Measurements from ENCODE around the gene TPM2. TPM values are rescaled to one million over a fixed set of nuclear protein-coding genes. Genes with fewer than 3 reads are reported as not detected.
A peak's percentile ranks its signal among the peaks of the same experiment; 100 is the strongest.
"Not testable (repeated sequence)": the region's sequence is repeated elsewhere in the genome, so short reads cannot be mapped to it uniquely, and the experiment has no call there.

TPM2 gene
- total RNA-seq, 1 donor from 2014 or later, result 1,070 TPM

DNA sequence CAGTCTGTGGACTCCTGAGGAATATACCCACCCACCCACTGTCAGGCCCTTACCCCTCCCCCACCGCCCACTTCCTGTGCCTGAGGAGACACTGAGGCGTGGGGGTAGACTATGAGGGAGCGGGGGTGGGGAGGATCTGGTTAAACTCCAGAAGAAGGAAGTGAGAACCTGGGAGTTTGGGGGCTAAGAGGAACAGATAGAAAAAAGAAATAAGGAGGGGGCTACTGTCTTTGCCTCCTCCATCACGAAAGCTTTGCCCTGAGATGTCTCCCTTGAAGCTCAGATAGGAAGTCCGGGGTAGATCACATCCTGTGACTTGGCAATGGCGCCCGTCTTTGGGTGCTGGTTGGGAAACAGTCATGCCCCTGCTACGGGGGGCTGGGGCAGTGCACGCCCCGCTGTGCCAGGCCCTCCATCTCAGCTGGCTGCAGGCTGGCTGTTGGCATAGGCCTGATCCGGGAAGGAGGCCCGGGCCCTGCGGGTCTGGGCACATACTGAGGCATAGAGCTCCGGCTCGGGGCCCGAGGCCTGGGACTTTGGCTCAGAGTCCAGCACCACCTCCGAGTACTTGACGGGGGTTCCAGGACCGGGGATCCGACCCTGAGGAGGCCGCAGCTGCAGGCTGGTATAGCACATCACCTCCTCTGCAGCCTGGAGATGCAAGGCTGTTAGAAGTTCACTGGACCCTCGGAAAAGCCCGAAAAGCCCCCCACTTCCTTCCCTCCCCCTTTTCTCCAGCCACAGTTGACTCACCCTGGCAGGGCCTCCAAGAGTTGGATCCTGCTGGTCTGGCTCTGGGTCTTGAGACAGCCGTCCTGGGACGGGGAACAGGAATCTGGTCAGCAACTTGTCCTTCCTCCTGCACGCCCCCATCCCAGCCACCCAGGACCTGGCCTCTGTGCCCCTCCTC is 40.0 kb downstream of the TPM2 start:
- Histone ChIP-seq H3K36me3 (no peaks in the 10 kb centered on the region), H3K4me3 (no peak overlapping the region), H3K27me3 (ENCODE audit: low read depth) (no peaks in the 10 kb centered on the region), H3K9me3 (replicated peaks) (no peaks in the 10 kb centered on the region), H3K4me1 (peaks cover 14% of the 10 kb centered on the region), H3K27ac (replicated peaks) (no peak overlapping the region)
- DNase-seq, result no peak
- TF ChIP-seq, protein P1, sequence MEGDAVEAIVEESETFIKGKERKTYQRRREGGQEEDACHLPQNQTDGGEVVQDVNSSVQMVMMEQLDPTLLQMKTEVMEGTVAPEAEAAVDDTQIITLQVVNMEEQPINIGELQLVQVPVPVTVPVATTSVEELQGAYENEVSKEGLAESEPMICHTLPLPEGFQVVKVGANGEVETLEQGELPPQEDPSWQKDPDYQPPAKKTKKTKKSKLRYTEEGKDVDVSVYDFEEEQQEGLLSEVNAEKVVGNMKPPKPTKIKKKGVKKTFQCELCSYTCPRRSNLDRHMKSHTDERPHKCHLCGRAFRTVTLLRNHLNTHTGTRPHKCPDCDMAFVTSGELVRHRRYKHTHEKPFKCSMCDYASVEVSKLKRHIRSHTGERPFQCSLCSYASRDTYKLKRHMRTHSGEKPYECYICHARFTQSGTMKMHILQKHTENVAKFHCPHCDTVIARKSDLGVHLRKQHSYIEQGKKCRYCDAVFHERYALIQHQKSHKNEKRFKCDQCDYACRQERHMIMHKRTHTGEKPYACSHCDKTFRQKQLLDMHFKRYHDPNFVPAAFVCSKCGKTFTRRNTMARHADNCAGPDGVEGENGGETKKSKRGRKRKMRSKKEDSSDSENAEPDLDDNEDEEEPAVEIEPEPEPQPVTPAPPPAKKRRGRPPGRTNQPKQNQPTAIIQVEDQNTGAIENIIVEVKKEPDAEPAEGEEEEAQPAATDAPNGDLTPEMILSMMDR (IDR thresholded peaks at IDR 0.05; ENCODE audit: borderline replicate concordance), result no peak
- intact Hi-C loops (cut with micrococcal nuclease), result loop anchor here (5.0 kb wide), 1 partner anchor 83 kb away; the partner anchor contains the start of genes CREB3 and TLN1

DNA sequence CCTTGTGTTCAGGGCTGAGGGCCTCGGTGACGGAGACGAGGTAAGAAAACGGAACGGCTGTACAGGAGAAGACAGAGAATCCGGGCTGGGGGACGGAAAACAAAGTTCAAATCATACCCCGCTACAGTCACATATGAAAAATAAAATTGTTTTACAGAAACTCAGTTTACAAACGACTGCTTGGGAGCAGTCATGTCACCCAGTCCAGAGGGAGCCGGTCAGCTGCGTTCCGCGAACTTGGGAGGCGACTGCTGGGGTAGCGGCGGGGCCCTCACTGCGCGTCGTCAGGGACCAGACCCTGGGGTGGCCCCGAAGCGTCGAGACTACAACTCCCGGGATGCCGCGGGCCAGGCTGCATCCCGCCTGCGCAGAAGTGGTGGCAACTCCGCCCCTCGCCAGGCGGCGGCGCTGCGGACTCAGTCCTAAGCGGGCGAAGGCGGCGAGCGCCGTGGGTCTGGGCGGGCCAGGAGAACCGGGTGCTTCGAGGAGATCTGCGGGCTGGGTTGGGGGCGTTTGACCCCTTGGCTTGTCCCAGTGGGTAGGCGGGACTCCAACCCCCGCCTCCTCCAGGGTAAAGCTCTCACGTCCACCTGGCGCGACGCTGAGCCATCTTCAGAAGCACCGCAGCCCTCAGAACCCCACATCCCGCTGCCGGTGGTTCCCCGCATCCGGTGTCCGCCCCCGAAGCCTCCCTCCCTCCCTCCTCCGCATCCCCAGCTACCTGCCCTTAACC is 43.0 kb downstream of the TPM2 start:
- TF ChIP-seq, protein P1 (IDR thresholded peaks at IDR 0.05; ENCODE audit: borderline replicate concordance), result peak; percentile 96
- peak overlapping the region; percentile 82 for H3K27ac ChIP-seq (replicated peaks)
- no peaks in the 10 kb centered on the region for H3K36me3 ChIP-seq
- no peaks in the 10 kb centered on the region for H3K27me3 ChIP-seq (ENCODE audit: low read depth)
- intact Hi-C loops (cut with micrococcal nuclease), result loop anchor here (5.0 kb wide), 1 partner anchor 86 kb away; the partner anchor contains the start of genes CREB3 and TLN1
- peak overlapping the region; percentile 78 for H3K4me3 ChIP-seq
- peak; percentile 93 for DNase-seq
- no peaks in the 10 kb centered on the region for H3K9me3 ChIP-seq (replicated peaks)
- H3K4me1 ChIP-seq, result peaks cover 14% of the 10 kb centered on the region

DNA sequence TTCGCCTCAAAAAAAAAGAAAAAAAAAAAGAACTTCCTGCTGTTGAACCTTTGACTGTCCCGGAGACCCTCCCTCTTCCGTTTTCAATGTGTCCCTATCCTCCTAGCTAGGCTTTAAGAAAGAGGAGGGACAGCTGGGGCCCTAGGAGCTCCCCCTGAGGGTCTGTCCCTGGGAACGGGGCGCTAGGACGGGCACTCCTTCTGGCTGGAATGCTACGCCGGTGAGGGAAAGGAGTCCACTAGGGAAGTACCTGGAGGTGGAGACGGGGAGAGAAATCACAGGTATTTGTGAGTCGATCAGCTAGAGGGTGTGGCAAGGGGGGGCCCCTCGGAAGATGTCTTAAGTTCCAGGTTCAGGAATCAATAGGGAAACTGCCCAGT is 43.6 kb downstream of the TPM2 start:
- Histone ChIP-seq H3K27ac (replicated peaks) (peak overlapping the region; percentile 82), H3K9me3 (replicated peaks) (no peaks in the 10 kb centered on the region), H3K27me3 (ENCODE audit: low read depth) (no peaks in the 10 kb centered on the region), H3K4me1 (peaks cover 14% of the 10 kb centered on the region), H3K36me3 (no peaks in the 10 kb centered on the region), H3K4me3 (peak overlapping the region; percentile 78)
- TF ChIP-seq, protein P1 (IDR thresholded peaks at IDR 0.05; ENCODE audit: borderline replicate concordance), result no peak
- intact Hi-C loops (cut with micrococcal nuclease), result loop anchor here (5.0 kb wide), 1 partner anchor 86 kb away; the partner anchor contains the start of genes CREB3 and TLN1
- no peak for DNase-seq

DNA sequence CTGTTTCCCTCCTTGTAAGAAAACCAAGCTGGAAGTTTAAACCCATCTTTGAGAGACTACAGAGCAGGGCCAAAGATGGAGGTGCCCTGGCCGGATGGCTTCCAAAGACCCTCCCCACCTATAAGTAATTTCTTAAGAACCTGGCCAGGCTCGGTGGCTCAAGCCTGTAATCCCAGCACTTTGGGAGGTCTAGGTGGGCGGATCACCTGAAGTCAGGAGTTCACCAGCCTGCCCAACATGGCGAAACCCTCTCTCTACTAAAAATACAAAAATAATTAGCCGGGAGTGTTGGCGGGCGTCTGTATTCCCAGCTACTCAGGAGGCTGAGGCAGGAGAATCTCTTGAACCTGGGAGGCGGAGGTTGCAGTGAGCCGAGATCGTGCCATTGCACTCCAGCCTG is 44.0 kb downstream of the TPM2 start:
- H3K4me3 ChIP-seq, result peak overlapping the region; percentile 78
- peaks cover 14% of the 10 kb centered on the region for H3K4me1 ChIP-seq
- H3K27me3 ChIP-seq (ENCODE audit: low read depth); H3K36me3 ChIP-seq; DNase-seq; H3K9me3 ChIP-seq (replicated peaks): not testable (repeated sequence)
- peak overlapping the region; percentile 82 for H3K27ac ChIP-seq (replicated peaks)
- intact Hi-C loops (cut with micrococcal nuclease), result loop anchor here (5.0 kb wide), 1 partner anchor 87 kb away; the partner anchor contains the start of genes CREB3 and TLN1

DNA sequence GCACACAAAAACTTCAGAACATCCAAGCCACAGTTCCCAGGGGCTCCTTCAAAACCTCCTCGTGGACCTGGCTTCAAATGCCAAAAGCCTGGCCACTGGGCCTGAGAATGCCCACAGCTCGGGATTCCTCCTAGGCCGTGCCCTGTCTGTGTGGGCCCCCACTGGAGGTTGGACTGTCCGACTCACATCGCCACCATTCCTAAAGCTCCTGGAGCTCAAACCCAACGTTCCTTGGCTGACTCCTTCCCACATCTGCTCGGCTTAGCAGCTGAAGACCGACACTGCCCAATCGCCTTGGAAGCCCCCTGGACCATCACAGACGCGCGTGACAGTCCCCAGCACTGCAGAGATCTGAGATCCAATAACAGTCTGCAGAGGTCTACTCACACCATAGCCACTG is 46.7 kb downstream of the TPM2 start:
- TF ChIP-seq, protein P1 (IDR thresholded peaks at IDR 0.05; ENCODE audit: borderline replicate concordance), result no peak

DNA sequence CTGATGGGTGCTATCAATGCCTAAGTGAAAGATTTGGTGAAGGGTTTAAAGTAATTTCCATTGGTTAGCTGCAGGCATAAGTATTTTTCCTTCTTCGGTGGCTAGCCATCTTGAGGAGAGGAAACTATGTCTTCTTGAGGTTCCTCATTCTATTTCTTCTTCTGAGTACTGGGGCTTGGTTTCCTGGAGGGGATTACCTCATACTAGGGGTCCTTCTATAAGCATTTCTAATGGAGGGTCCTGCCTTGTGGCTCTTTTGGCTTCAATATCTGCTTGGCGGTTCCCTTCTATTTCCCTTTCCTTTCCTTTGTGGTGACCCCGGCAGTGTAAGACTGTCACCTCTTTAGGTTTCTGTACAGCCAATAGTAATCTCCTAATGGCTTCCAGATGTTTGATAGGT is 48.2 kb downstream of the TPM2 start:
- H3K36me3 ChIP-seq; DNase-seq; H3K27ac ChIP-seq (replicated peaks); H3K4me1 ChIP-seq; intact Hi-C loops (cut with micrococcal nuclease); H3K9me3 ChIP-seq (replicated peaks); H3K27me3 ChIP-seq (ENCODE audit: low read depth); H3K4me3 ChIP-seq: not testable (repeated sequence)

More for the DNA sequence above, 46.7 kb downstream of the TPM2 start:
- no peak for DNase-seq
- Histone ChIP-seq H3K4me1 (peaks cover 14% of the 10 kb centered on the region), H3K9me3 (replicated peaks) (no peaks in the 10 kb centered on the region), H3K27ac (replicated peaks) (no peak overlapping the region), H3K27me3 (ENCODE audit: low read depth) (no peaks in the 10 kb centered on the region), H3K36me3 (no peaks in the 10 kb centered on the region), H3K4me3 (no peak overlapping the region)
- intact Hi-C loops (cut with micrococcal nuclease), result no loop called here

DNA sequence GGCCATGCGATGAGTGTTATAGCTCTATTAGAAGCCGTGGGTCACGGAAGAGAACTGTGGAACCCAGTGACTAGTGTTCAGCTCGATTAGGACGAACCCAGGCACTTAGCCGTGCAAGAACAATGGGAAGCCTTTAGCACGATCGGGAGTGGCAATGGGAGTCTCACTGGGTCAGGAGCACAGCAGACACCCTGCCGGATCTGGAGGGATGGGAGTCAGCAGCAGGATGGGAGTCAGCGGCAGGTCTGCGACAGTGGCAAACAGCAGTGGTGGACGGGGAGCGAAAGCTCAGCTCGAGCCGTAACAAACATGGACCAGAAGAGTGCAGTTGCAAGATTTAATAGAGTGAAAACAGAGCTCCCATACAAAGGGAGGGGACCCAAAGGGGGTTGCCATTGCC is 49.3 kb downstream of the TPM2 start:
- DNase-seq; H3K27me3 ChIP-seq (ENCODE audit: low read depth); H3K36me3 ChIP-seq; intact Hi-C loops (cut with micrococcal nuclease); H3K9me3 ChIP-seq (replicated peaks); H3K4me3 ChIP-seq; H3K4me1 ChIP-seq; H3K27ac ChIP-seq (replicated peaks): not testable (repeated sequence)

Data from left ventricle myocardium inferior (tissue), 1 donor.